ENCODE measurements around the gene SLC11A2.
"Not testable (repeated sequence)": the region's sequence is repeated elsewhere in the genome, so short reads cannot be mapped to it uniquely, and the experiment has no call there.

Gene SLC11A2

GRCh38 chr12:51025338-51025835, 797 bp downstream of the SLC11A2 start:
- no peak for DNase-seq

GRCh38 chr12:51023625-51024382, 2.4 kb downstream of the SLC11A2 start:
- no peak for DNase-seq

GRCh38 chr12:51021694-51022093, 4.5 kb downstream of the SLC11A2 start:
- DNase-seq, result peak; percentile 41

GRCh38 chr12:51020448-51021182, 5.6 kb downstream of the SLC11A2 start:
- DNase-seq, result no peak

- no peak for DNase-seq
Measured at GRCh38 chr12:51019927-51020326, 6.3 kb downstream of the SLC11A2 start.

GRCh38 chr12:51018956-51019355, 7.2 kb downstream of the SLC11A2 start:
- no peak for DNase-seq

GRCh38 chr12:51017452-51017851, 8.7 kb downstream of the SLC11A2 start:
- no peak for DNase-seq

- DNase-seq, result not testable (repeated sequence)
Measured at GRCh38 chr12:51014467-51014866, 11.7 kb downstream of the SLC11A2 start.

- DNase-seq, result no peak
Measured at GRCh38 chr12:51013441-51013840, 12.7 kb downstream of the SLC11A2 start.

- peak; percentile 24 for DNase-seq
Measured at GRCh38 chr12:51012570-51013236, 13.5 kb downstream of the SLC11A2 start.

GRCh38 chr12:51011955-51012354, 14.2 kb downstream of the SLC11A2 start:
- no peak for DNase-seq

- DNase-seq, result peak; percentile 55
Measured at GRCh38 chr12:51009056-51009440, 17.1 kb downstream of the SLC11A2 start.

- DNase-seq, result no peak
Measured at GRCh38 chr12:51008329-51009055, 17.7 kb downstream of the SLC11A2 start.

- no peak for DNase-seq
Measured at GRCh38 chr12:51005671-51006070, 20.5 kb downstream of the SLC11A2 start.

- no peak for DNase-seq
Measured at GRCh38 chr12:51005030-51005429, 21.2 kb downstream of the SLC11A2 start.

- no peak for DNase-seq
Measured at GRCh38 chr12:51004504-51004903, 21.7 kb downstream of the SLC11A2 start.

GRCh38 chr12:51001799-51002198, 24.4 kb downstream of the SLC11A2 start:
- no peak for DNase-seq

GRCh38 chr12:51000245-51000644, 25.9 kb downstream of the SLC11A2 start:
- no peak for DNase-seq

- DNase-seq, result no peak
Measured at GRCh38 chr12:50999093-50999492, 27.1 kb downstream of the SLC11A2 start.

GRCh38 chr12:50992819-50993218, 33.4 kb downstream of the SLC11A2 start:
- DNase-seq, result no peak

- DNase-seq, result no peak
Measured at GRCh38 chr12:50991291-50991690, 34.9 kb downstream of the SLC11A2 start.

GRCh38 chr12:50990791-50991190, 35.4 kb downstream of the SLC11A2 start:
- no peak for DNase-seq

GRCh38 chr12:50990147-50990727, 35.9 kb downstream of the SLC11A2 start:
- DNase-seq, result no peak

All from activated CD4-positive, alpha-beta T cell treated with anti-CD3 and anti-CD28 coated beads, Interleukin-2, amount 50 U/mL, for 16 hours (primary cell).